GM12873 (cell line): ENCODE results near the gene PCP4L1.

Experiments used
- TF ChIP-seq, protein P1 (sequence below): IDR thresholded peaks from 2 replicates; pipeline ENCODE4 v1.5.1; 2012; ENCODE audit warnings: low read depth, mild to moderate bottlenecking, moderate library complexity, low read length, control low read depth; ENCODE audit not compliant: insufficient read depth; ENCODE audit errors: missing control alignments

PCP4L1 gene

DNA sequence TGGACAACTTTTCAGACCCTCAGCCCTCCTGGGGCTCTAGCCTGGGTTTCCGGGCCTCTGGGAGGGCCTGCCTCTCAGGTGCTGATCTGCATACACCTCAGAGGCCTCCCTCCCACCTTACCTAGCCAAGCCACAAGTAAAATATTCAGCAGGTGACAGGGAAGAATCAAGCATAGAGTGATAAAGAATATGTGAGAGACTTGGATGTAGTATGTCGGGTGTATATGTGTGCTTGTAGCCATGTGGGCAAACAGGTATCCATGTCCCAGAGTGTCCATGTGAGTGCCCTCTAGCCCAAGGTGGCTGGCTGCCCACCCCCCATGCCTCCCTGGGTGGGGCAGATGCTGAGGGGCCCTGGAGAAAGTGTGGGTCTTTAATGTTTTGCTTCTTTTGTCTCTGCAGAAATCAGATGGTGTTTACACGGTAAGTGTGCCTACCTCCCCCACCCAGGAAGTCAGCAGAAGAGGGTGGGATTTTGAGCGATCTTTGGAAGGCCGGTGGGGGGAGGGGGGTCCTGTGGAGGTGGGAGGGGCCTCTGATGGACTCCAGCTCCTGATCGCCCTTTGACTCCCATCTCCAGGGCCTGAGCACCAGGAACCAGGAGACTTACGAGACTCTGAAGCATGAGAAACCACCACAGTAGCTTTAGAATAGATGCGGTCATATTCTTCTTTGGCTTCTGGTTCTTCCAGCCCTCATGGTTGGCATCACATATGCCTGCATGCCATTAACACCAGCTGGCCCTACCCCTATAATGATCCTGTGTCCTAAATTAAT lies 40.1 kb upstream of the PCP4L1 start:
- TF ChIP-seq, protein P1, sequence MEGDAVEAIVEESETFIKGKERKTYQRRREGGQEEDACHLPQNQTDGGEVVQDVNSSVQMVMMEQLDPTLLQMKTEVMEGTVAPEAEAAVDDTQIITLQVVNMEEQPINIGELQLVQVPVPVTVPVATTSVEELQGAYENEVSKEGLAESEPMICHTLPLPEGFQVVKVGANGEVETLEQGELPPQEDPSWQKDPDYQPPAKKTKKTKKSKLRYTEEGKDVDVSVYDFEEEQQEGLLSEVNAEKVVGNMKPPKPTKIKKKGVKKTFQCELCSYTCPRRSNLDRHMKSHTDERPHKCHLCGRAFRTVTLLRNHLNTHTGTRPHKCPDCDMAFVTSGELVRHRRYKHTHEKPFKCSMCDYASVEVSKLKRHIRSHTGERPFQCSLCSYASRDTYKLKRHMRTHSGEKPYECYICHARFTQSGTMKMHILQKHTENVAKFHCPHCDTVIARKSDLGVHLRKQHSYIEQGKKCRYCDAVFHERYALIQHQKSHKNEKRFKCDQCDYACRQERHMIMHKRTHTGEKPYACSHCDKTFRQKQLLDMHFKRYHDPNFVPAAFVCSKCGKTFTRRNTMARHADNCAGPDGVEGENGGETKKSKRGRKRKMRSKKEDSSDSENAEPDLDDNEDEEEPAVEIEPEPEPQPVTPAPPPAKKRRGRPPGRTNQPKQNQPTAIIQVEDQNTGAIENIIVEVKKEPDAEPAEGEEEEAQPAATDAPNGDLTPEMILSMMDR = no peak

DNA sequence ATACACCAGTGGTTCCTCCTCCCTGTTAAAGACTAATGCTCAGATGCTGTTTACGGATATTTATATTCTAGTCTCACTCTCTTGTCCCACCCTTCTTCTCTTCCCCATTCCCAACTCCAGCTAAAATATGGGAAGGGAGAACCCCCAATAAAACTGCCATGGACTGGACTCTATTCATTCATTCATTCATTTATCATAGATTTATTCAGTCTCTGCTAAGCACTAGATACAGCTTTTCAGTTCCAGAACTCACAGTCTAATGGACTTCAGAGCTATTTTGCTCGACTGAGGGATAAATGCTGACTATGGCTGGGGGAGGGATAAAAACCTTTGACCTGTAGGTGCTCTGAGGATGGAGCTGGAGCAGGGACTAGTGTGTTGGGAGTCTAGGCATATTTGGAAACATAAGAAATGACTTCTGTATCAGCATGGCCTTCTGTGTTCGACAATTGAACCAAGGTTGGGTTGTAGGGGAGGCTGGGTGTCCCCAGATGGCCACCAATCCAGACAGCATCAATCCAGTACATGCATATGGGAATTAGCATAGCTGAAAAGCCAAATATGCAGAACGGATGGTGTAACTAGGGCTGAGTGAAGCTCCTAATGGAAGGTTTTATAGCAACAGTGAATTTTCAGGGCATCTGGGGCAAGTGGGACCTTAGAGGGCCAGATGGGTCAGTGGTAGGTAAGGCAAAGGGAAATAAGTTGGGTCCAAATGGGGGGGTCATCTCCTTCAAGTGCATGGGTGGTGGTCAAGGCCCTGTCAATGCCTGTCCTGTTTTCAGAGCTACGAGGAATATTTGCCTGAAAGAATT lies 39.3 kb upstream of the PCP4L1 start:
- TF ChIP-seq, protein P1 = no peak

DNA sequence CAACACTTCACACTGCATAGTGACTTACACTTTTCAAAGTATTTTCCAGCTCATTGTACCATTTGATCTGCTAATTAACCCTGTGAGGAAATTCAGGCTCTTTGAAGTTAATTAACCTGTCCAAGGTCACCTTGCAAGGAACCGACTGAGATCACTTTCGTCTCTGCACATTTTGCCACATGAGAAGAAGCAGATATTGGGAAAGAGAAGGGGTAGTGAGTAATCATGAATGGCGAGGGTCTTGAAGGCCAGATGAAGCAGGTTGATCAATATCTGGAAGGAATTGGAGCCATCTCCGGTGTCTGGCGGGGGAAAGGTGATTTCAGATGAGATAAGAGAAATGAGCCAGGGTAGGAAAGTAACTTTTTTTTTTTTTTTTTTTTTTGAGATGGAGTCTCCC lies 38.5 kb upstream of the PCP4L1 start:
- TF ChIP-seq, protein P1 = no peak

DNA sequence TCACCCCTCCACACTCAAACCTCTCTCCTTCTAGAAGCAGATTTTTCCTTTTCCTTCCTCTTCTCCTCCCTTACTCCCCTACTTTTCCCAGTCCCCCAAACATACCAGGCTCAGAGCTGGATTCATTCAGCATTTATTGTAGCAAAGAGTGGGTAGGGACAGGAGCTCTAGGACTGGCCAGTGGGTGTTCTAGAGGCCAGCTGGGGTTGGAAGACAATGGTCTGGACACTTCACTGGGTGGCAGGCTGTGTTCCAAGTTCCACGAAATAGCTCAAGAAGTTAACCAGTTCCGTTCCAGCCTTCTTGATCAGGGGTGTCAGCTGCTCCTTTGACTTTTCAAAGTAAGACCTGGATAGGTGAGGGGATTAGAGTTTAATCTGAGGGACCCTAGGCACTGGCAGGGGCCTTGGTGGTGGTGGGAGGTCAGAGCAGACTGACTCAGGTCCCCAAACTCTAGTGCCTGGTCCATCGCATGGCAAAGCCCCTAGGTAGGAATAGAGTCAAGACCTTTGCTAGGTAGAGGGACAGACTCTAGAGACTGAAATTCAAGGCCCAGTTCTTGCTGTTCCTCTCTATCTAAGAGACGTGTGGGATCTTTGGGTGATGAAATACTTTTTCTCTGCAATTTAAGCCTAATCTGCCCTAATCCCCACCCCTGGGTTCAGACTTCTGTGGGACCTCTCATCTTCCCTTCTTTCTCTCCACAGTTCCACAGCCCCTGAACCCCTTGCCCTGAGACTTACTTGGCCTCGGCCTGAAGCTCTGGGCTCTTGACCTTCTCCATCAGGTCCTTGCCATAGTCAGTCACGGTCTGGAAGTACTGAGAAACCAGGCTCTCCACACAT lies 36.1 kb upstream of the PCP4L1 start:
- TF ChIP-seq, protein P1 = no peak

DNA sequence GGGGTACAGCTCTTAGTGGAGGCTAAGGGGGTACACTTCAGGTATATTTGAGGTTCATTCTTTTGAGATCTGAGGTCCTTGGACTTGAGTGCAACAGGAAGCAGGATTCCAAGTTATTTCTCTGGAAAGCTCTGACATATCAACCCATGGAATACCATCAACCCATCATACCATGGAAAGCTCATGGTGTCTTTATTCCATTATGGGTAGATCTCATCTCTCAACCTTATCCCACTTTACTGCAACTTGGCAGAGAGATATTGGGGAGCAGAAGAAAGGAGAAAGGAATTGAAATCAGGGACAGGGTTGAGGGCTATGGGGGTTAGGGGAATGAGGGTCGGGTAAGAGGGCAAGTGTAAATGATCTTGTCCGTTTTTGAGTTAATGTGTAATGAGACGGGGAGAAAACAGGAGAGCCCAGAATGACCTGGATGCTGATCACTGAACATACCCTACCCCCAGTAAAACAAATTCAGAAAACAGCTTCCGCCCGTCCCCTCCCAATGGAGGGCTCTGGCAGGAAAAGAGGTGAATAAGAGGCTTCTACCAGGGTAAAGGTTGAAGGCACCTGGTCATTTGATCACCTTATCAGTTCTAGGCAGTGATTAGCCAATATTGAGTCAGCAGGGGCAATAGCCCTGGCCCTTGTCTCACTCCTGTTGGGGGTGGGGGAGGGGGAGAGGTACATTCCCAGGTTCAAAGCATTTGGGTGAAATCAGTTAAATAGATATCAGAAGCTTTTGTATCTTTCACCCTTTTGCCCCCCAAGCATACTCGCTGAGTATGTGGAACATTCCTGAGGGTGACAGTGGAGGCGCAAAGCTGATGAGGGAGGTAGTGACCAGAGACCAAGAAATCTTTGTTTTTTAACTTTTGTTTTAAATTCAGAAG lies 34.5 kb upstream of the PCP4L1 start:
- TF ChIP-seq, protein P1 = no peak

DNA sequence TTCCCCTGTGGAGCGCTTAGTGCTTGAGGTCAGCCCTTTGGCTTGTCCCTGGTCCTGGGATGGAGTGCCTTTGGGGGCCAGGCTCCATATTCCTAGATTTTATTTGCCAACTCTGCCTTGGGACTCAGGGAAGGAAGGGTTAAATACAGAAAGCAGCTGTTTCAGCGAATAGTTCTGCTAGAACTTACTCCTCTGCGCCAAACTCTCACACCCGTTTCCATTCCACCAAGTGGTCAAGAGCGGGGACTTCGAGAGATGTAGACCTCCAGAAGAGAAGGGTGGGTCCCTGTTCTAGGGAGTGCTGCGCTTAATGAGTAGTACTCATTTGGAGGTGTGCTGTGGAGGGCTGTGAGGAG lies 33.4 kb upstream of the PCP4L1 start:
- TF ChIP-seq, protein P1 = no peak
